ENCODE data around the gene RNF182. TPM values are rescaled to one million over a fixed set of nuclear protein-coding genes. Genes with fewer than 3 reads are reported as not detected.
A peak's percentile ranks its signal among the peaks of the same experiment; 100 is the strongest.

Gene RNF182
- total and polyA plus RNA-seq, 9 of the 15 experiments (the other 6 are each of a cell fraction or from before 2014, with no cell fraction given), result 12.8 to 22.8 (median 17.5) TPM

GRCh38 chr6:13922750-13923149, 2.0 kb upstream of the RNF182 start (continued):
- no peak for TF ChIP-seq HDAC3 (IDR thresholded peaks at IDR 0.05; ENCODE audit: borderline replicate concordance, partially characterized antibody)

- peak; percentile 32 for ATAC-seq
- Histone ChIP-seq H3K27ac (ENCODE audit: extremely low read depth, low read depth, low read length) (peak overlapping the region; percentile 77), H3K9me3 (replicated peaks; ENCODE audit: control insufficient read depth, insufficient read depth, low read depth, low read length) (no peaks in the 10 kb centered on the region), H2AFZ (ENCODE audit: low read depth, low read length) (peak overlapping the region; percentile 96), H3K9me1 (ENCODE audit: control insufficient read depth, insufficient read depth, low read length) (no peaks in the 10 kb centered on the region), H3K27me3 (ENCODE audit: control insufficient read depth in 2 of 2, insufficient read depth in 2 of 2, low read length in 2 of 2) (no peaks in the 10 kb centered on the region), H4K20me1 (replicated peaks; ENCODE audit: control insufficient read depth, insufficient read depth, low read length) (no peaks in the 10 kb centered on the region), H3K4me2 (ENCODE audit: insufficient read depth, low read length) (peak overlapping the region; percentile 89), H3K9ac (ENCODE audit: insufficient read depth in 1 of 2, low read depth in 2 of 2, low read length in 2 of 2) (peak overlapping the region; percentile 55 to 94; a peak in 3 of 4 replicates), H3K4me3 (peak overlapping the region; percentile 60), H3K79me2 (ENCODE audit: control insufficient read depth, insufficient read depth, low read length) (peaks cover 37% of the 10 kb centered on the region), H3K4me1 (replicated peaks in 1 of 2; ENCODE audit: control insufficient read depth in 2 of 2, insufficient read depth in 2 of 2, low read length in 2 of 2) (peaks cover 13 to 50% of the 10 kb centered on the region in 2 experiments), H3K36me3 (ENCODE audit: control insufficient read depth, insufficient read depth, low read length) (no peaks in the 10 kb centered on the region)
- 4% methylated on average over 5 of the region's 5 CpGs for WGBS (ENCODE audit: insufficient coverage, low coverage, missing lambda C conversion rate)
- ChIA-PET POLR2A (interaction anchor here (0.6 to 3.8 kb wide), 12 partner anchors 10 to 1647 kb away, joined by 3 to 34 read pairs (median 3); partner anchors contain the start of gene SIRT5), CTCF (ENCODE audit: low intra/inter-chr PET ratio) (interaction anchor here (0.6 kb wide), 1 partner anchor 1361 kb away, joined by 3 read pairs; no protein-coding TSS in a partner anchor)
- no TSS peak for BruUV-seq (replicated peaks)
- peak; percentile 59 for FAIRE-seq
- peak; percentile 45 to 75 (median 60) for DNase-seq (ENCODE audit: extremely low read depth in 1 of 4, low spot score in 3 of 4)
- in situ Hi-C loops (cut with MboI) (no loop called here), intact Hi-C loops (cut with micrococcal nuclease) (loop anchor here (1.0 to 2.0 kb wide), 2 partner anchors 56 to 115 kb away; no protein-coding TSS in a partner anchor)
- TF ChIP-seq HMGN3 (IDR thresholded peaks at IDR 0.05; ENCODE audit: borderline replicate concordance, extremely low read depth, insufficient read length, low read depth, low read length) (no peak), BDP1 (IDR thresholded peaks at IDR 0.05; ENCODE audit: insufficient read depth, insufficient read length) (no peak), ETV1 (tag; conservative IDR thresholded peaks at IDR 0.05; ENCODE audit: low read depth) (0 out of 2 replicates have a peak, but pooled peaks have one; percentile 10), BHLHE40 (IDR thresholded peaks at IDR 0.05; ENCODE audit: low read length) (peak; percentile 19; the same call in 1 of the 2 replicates), ARID1B (IDR thresholded peaks at IDR 0.05) (0 out of 2 replicates have a peak, but pooled peaks have one; percentile 9), ZNF384 (IDR thresholded peaks at IDR 0.05; ENCODE audit: low read depth, low read length) (0 out of 2 replicates have a peak, but pooled peaks have one; percentile 9), EHMT2 (IDR thresholded peaks at IDR 0.05) (peak; percentile 50; the same call in 1 of the 2 replicates), MAZ (CRISPR knock-in tag; conservative IDR thresholded peaks at IDR 0.05 in 1 of 2, IDR thresholded peaks at IDR 0.05 in 1 of 2) (peak in 1 of 2 experiments; percentile 61; a peak in 2 of 4 replicates), SMAD3 (CRISPR knock-in tag; conservative IDR thresholded peaks at IDR 0.05) (no peak), YY1 (IDR thresholded peaks at IDR 0.05; ENCODE audit: borderline replicate concordance in 1 of 3, control insufficient read depth in 1 of 3, extremely low read depth in 1 of 3, insufficient read depth in 3 of 3, insufficient read length in 1 of 3, insufficient replicate concordance in 2 of 3, low read depth in 1 of 3, low read length in 2 of 3) (peak in 1 of 3 experiments; percentile 73), ZNF76 (CRISPR knock-in tag; IDR thresholded peaks at IDR 0.05; ENCODE audit: borderline replicate concordance) (no peak), JUN (IDR thresholded peaks at IDR 0.05; ENCODE audit: borderline replicate concordance, low read depth, low read length) (peak; percentile 82), JUN (CRISPR knock-in tag; IDR thresholded peaks at IDR 0.05; ENCODE audit: borderline replicate concordance) (no peak), PHB2 (IDR thresholded peaks at IDR 0.05; ENCODE audit: low read depth) (no peak), HINFP (tag; conservative IDR thresholded peaks at IDR 0.05; ENCODE audit: low read depth) (0 out of 2 replicates have a peak, but pooled peaks have one; percentile 7), DNMT1 (IDR thresholded peaks at IDR 0.05) (no peak), POLR3A (IDR thresholded peaks at IDR 0.05; ENCODE audit: borderline replicate concordance, extremely low read depth, insufficient read depth, insufficient read length) (no peak)
Measured at GRCh38 chr6:13923527-13924145, 1.1 kb upstream of the RNF182 start.
